ENCODE results near the gene AMPD2.
A peak's percentile ranks its signal among the peaks of the same experiment; 100 is the strongest.
"Not testable (repeated sequence)": the region's sequence is repeated elsewhere in the genome, so short reads cannot be mapped to it uniquely, and the experiment has no call there.

Gene AMPD2

GRCh38 chr1:109657970-109658369 is 38.3 kb downstream of the AMPD2 start:
- no peak overlapping the region for H3K27ac Mint-ChIP-seq

GRCh38 chr1:109658533-109659042 is 39.0 kb downstream of the AMPD2 start:
- H3K4me1 Mint-ChIP-seq: peaks cover 21% of the 10 kb centered on the region
- CTCF ChIA-PET: no interaction called here
- no peaks in the 10 kb centered on the region for H3K36me3 Mint-ChIP-seq
- no peak overlapping the region for H3K4me3 Mint-ChIP-seq
- no peak overlapping the region for H3K27ac Mint-ChIP-seq
- no peaks in the 10 kb centered on the region for H3K9me3 Mint-ChIP-seq
- peaks cover 23% of the 10 kb centered on the region for H3K27me3 Mint-ChIP-seq
- no peak for DNase-seq

More at GRCh38 chr1:109657970-109658369, 38.3 kb downstream of the AMPD2 start:
- peaks cover 27% of the 10 kb centered on the region for H3K27me3 Mint-ChIP-seq
- H3K9me3 Mint-ChIP-seq: no peaks in the 10 kb centered on the region
- CTCF ChIA-PET: no interaction called here
- H3K4me1 Mint-ChIP-seq: peaks cover 21% of the 10 kb centered on the region
- H3K36me3 Mint-ChIP-seq: no peaks in the 10 kb centered on the region
- DNase-seq: no peak
- H3K4me3 Mint-ChIP-seq: no peak overlapping the region

GRCh38 chr1:109659145-109659544 is 39.5 kb downstream of the AMPD2 start:
- Mint-ChIP-seq H3K9me3 (no peaks in the 10 kb centered on the region), H3K27me3 (peaks cover 18% of the 10 kb centered on the region), H3K36me3 (no peaks in the 10 kb centered on the region), H3K4me3 (no peak overlapping the region), H3K27ac (no peak overlapping the region), H3K4me1 (peaks cover 21% of the 10 kb centered on the region)
- no peak for DNase-seq
- CTCF ChIA-PET: no interaction called here

GRCh38 chr1:109659997-109660690 is 40.5 kb downstream of the AMPD2 start:
- H3K27ac Mint-ChIP-seq: no peak overlapping the region
- H3K9me3 Mint-ChIP-seq: no peaks in the 10 kb centered on the region
- H3K4me3 Mint-ChIP-seq: no peak overlapping the region
- no peak for DNase-seq
- H3K4me1 Mint-ChIP-seq: peaks cover 14% of the 10 kb centered on the region
- CTCF ChIA-PET: interaction anchor here (2.4 to 3.3 kb wide), 2 partner anchors 20 to 324 kb away, joined by 6 to 13 read pairs; partner anchors contain the start of gene AHCYL1
- peaks cover 12% of the 10 kb centered on the region for H3K27me3 Mint-ChIP-seq
- H3K36me3 Mint-ChIP-seq: no peaks in the 10 kb centered on the region

- H3K36me3 Mint-ChIP-seq, DNase-seq, H3K4me3 Mint-ChIP-seq, H3K27ac Mint-ChIP-seq, H3K4me1 Mint-ChIP-seq, H3K9me3 Mint-ChIP-seq: not testable (repeated sequence)
- peaks cover 10% of the 10 kb centered on the region for H3K27me3 Mint-ChIP-seq
- CTCF ChIA-PET: interaction anchor here (2.4 to 3.3 kb wide), 2 partner anchors 20 to 324 kb away, joined by 6 to 13 read pairs; partner anchors contain the start of gene AHCYL1
Measured at GRCh38 chr1:109660691-109661026, 41.0 kb downstream of the AMPD2 start.

- no peaks in the 10 kb centered on the region for H3K36me3 Mint-ChIP-seq
- H3K27me3 Mint-ChIP-seq: peaks cover 5% of the 10 kb centered on the region
- CTCF ChIA-PET: interaction anchor here (2.4 to 3.3 kb wide), 2 partner anchors 21 to 323 kb away, joined by 6 to 13 read pairs; partner anchors contain the start of gene AHCYL1
- no peaks in the 10 kb centered on the region for H3K9me3 Mint-ChIP-seq
- no peak for DNase-seq
- H3K27ac Mint-ChIP-seq: no peak overlapping the region
- H3K4me3 Mint-ChIP-seq: no peak overlapping the region
- H3K4me1 Mint-ChIP-seq: peaks cover 3% of the 10 kb centered on the region
Measured at GRCh38 chr1:109661391-109661790, 41.8 kb downstream of the AMPD2 start.

- no peak overlapping the region for H3K27ac Mint-ChIP-seq
- no peak for DNase-seq
- H3K4me3 Mint-ChIP-seq: no peak overlapping the region
- H3K27me3 Mint-ChIP-seq: peaks cover 3% of the 10 kb centered on the region
- H3K4me1 Mint-ChIP-seq: peaks cover 14% of the 10 kb centered on the region
- peaks cover 1% of the 10 kb centered on the region for H3K36me3 Mint-ChIP-seq
- CTCF ChIA-PET: no interaction called here
- H3K9me3 Mint-ChIP-seq: no peaks in the 10 kb centered on the region
Measured at GRCh38 chr1:109664671-109665070, 45.0 kb downstream of the AMPD2 start.

GRCh38 chr1:109667452-109668122 is 48.0 kb downstream of the AMPD2 start, which contains the start of gene GSTM2:
Gene GSTM2, plus strand, starts transcription at chr1:109668057. Its CDS starts 59 bp downstream, at chr1:109668116.
- Mint-ChIP-seq H3K36me3 (peaks cover 3% of the 10 kb centered on the region), H3K27me3 (peaks cover 3% of the 10 kb centered on the region), H3K4me3 (peak within 1 kb of the TSS; percentile 66), H3K4me1 (peaks cover 31% of the 10 kb centered on the region), H3K9me3 (no peaks in the 10 kb centered on the region), H3K27ac (no peak within 1 kb of the TSS)
- CTCF ChIA-PET: interaction anchor here (0.9 to 1.4 kb wide), 3 partner anchors 25 to 317 kb away, joined by 3 to 5 read pairs (median 3); partner anchors contain the start of gene AHCYL1
- DNase-seq: peak; percentile 91

- Mint-ChIP-seq H3K27me3 (peaks cover 3% of the 10 kb centered on the region), H3K27ac (no peak overlapping the region), H3K9me3 (no peaks in the 10 kb centered on the region), H3K4me1 (peaks cover 31% of the 10 kb centered on the region), H3K36me3 (peaks cover 3% of the 10 kb centered on the region), H3K4me3 (peak overlapping the region; percentile 66)
- no peak for DNase-seq
- CTCF ChIA-PET: interaction anchor here (0.9 to 1.9 kb wide), 5 partner anchors 18 to 316 kb away, joined by 3 to 9 read pairs (median 4); partner anchors contain the start of gene AHCYL1
Measured at GRCh38 chr1:109668123-109668775, 48.6 kb downstream of the AMPD2 start.

GRCh38 chr1:109669246-109669948 is 49.8 kb downstream of the AMPD2 start:
- peaks cover 31% of the 10 kb centered on the region for H3K4me1 Mint-ChIP-seq
- peak overlapping the region; percentile 15 for H3K27ac Mint-ChIP-seq
- H3K36me3 Mint-ChIP-seq: peaks cover 3% of the 10 kb centered on the region
- CTCF ChIA-PET: interaction anchor here (0.9 to 1.9 kb wide), 3 partner anchors 19 to 105 kb away, joined by 3 to 9 read pairs (median 4); no protein-coding TSS in a partner anchor
- H3K27me3 Mint-ChIP-seq: peaks cover 3% of the 10 kb centered on the region
- peak overlapping the region; percentile 40 for H3K4me3 Mint-ChIP-seq
- H3K9me3 Mint-ChIP-seq: no peaks in the 10 kb centered on the region
- peak; percentile 27 for DNase-seq

- not testable (repeated sequence) for DNase-seq, H3K36me3 Mint-ChIP-seq, H3K27me3 Mint-ChIP-seq, H3K9me3 Mint-ChIP-seq
- H3K4me3 Mint-ChIP-seq: peak overlapping the region; percentile 40
- H3K27ac Mint-ChIP-seq: peak overlapping the region; percentile 15
- peaks cover 31% of the 10 kb centered on the region for H3K4me1 Mint-ChIP-seq
- CTCF ChIA-PET: interaction anchor here (1.0 to 1.9 kb wide), 3 partner anchors 20 to 315 kb away, joined by 3 to 9 read pairs (median 5); partner anchors contain the start of gene AHCYL1
Measured at GRCh38 chr1:109669949-109670302, 50.3 kb downstream of the AMPD2 start.

GRCh38 chr1:109671067-109671466 is 51.4 kb downstream of the AMPD2 start:
- CTCF ChIA-PET: interaction anchor here (1.3 to 1.6 kb wide), 2 partner anchors 30 to 314 kb away, joined by 5 read pairs; partner anchors contain the start of gene AHCYL1
- DNase-seq: peak; percentile 25
- Mint-ChIP-seq H3K4me3 (no peak overlapping the region), H3K4me1 (peaks cover 31% of the 10 kb centered on the region), H3K9me3 (no peaks in the 10 kb centered on the region), H3K27me3 (peaks cover 3% of the 10 kb centered on the region), H3K36me3 (peaks cover 3% of the 10 kb centered on the region), H3K27ac (no peak overlapping the region)

GRCh38 chr1:109673861-109674260 is 54.2 kb downstream of the AMPD2 start:
- not testable (repeated sequence) for H3K36me3 Mint-ChIP-seq, H3K4me3 Mint-ChIP-seq, H3K9me3 Mint-ChIP-seq, DNase-seq, H3K27me3 Mint-ChIP-seq, H3K27ac Mint-ChIP-seq
- peaks cover 23% of the 10 kb centered on the region for H3K4me1 Mint-ChIP-seq
- CTCF ChIA-PET: interaction anchor here (0.6 kb wide), 1 partner anchor 28 kb away, joined by 3 read pairs; no protein-coding TSS in a partner anchor

All from activated naive CD4-positive, alpha-beta T cell treated with anti-CD3 and anti-CD28 coated beads, Interleukin-2, amount 10 ng/mL, durations not matched to agents 7 days and 5 days (primary cell).